ENCODE data around the gene PCDH9.

The PCDH9 gene

DNA sequence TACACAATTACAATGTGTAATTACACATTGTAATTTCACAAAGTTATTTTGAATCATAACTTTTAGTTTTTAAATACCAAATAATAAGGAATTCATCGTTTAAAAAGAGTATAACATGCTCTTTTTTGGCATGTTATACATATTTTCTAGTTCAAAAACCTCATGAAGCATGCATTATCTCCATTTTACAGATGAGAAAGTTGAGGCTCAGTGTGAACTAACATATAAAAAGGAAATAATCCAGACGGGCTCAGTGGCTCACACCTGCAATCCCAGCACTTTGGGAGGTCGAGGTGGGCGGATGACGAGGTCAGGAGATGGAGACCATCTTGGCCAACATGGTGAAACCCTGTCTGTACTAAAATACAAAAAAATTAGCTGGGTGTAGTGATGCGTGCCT is 107.9 kb downstream of the PCDH9 start:
- no peak overlapping the region for H3K4me3 ChIP-seq
- no peaks in the 10 kb centered on the region for H3K27me3 ChIP-seq
- no peak overlapping the region for H3K27ac ChIP-seq
- H4K20me1 ChIP-seq: no peaks in the 10 kb centered on the region
- TF ChIP-seq Cebpa-rat (IDR thresholded peaks at IDR 0.05): no peak
- no peak overlapping the region for H3K9ac ChIP-seq
- no peaks in the 10 kb centered on the region for H3K36me3 ChIP-seq
- H3K4me2 ChIP-seq: no peak overlapping the region
- no peaks in the 10 kb centered on the region for H3K9me3 ChIP-seq
- H3K4me1 ChIP-seq: no peaks in the 10 kb centered on the region

DNA sequence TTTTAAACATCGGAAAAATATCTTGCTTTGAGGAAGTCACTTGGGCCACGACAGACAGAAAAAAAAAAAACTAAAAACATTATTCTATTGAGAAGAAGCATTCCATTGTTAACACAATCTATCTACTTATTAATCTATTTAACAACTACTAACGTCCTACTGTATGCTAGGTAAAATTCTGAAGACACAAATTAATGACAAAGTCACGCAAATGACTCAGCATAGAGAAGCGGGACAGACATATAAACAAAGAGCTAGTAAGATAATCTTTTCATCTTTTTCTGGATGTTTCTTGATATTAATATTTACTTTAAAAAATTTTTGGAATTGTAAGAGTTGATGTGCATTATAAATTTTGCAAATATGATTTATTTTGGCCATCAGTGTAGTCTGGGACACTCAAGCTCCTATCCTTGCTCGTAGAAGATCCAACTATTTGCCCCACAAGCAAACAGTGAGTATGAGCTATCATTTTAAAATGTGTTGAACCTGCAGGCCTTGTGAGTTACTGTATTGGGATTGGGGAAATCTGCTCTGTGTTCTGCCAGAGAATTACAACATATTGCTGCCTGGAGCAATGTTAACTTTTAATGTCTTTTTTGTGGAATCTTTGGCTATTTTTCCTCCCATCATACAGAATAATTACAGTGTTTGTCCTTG is 109.1 kb downstream of the PCDH9 start:
- no peaks in the 10 kb centered on the region for H3K36me3 ChIP-seq
- no peaks in the 10 kb centered on the region for H4K20me1 ChIP-seq
- no peak overlapping the region for H3K4me3 ChIP-seq
- H3K9ac ChIP-seq: no peak overlapping the region
- no peaks in the 10 kb centered on the region for H3K4me1 ChIP-seq
- H3K4me2 ChIP-seq: no peak overlapping the region
- TF ChIP-seq Cebpa-rat (IDR thresholded peaks at IDR 0.05): no peak
- no peaks in the 10 kb centered on the region for H3K27me3 ChIP-seq
- no peaks in the 10 kb centered on the region for H3K9me3 ChIP-seq
- H3K27ac ChIP-seq: no peak overlapping the region

DNA sequence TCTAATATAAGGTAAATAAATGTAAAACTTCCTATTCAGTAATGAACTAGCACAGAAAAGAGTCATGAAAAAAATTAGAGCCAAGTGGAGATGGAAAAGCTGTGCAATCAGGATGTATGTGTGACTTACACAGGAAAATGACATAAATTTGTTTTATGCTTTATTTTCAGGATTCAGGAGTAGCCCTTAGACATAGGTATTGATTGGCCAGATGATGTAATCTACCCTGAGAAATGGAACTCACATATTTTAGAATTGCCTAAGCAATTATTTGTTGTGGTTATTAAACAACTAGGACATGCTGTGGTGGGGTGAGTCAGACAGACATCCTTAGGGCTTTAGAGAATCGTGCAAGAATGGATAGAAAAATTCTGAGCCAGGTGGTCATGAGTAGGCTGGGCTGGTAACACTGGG is 110.6 kb downstream of the PCDH9 start:
- no peak overlapping the region for H3K27ac ChIP-seq
- H3K4me3 ChIP-seq: no peak overlapping the region

DNA sequence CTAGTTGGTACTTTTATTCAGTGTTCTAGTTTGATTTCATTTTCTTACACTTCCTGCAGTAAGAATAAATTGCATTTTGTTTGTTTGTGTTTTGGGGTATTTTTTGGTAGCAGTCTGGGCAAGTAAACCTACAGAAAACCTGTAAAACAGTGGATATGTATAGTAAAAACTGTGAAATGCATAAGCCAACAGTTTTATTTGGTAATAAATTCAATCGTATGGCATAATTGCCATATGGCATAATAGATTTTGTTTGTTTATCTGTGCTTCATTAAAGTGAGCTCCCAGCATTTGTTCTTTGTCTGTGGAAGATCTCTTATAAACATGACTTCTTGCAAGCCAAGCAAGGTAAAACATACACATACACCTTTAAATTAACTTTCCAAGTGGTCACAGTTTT is 111.9 kb downstream of the PCDH9 start:
- Histone ChIP-seq H3K9ac (no peak overlapping the region), H3K36me3 (no peaks in the 10 kb centered on the region), H3K4me2 (no peak overlapping the region), H3K27me3 (no peaks in the 10 kb centered on the region), H3K4me1 (no peaks in the 10 kb centered on the region), H4K20me1 (no peaks in the 10 kb centered on the region), H3K27ac (no peak overlapping the region), H3K4me3 (no peak overlapping the region), H3K9me3 (peaks cover 4% of the 10 kb centered on the region; the same call in 1 of the 2 replicates)
- TF ChIP-seq Cebpa-rat (IDR thresholded peaks at IDR 0.05): no peak

More for the DNA sequence above, 110.6 kb downstream of the PCDH9 start:
- H4K20me1 ChIP-seq: no peaks in the 10 kb centered on the region
- no peaks in the 10 kb centered on the region for H3K36me3 ChIP-seq
- H3K9me3 ChIP-seq: no peaks in the 10 kb centered on the region
- H3K4me1 ChIP-seq: no peaks in the 10 kb centered on the region
- H3K9ac ChIP-seq: no peak overlapping the region
- no peak overlapping the region for H3K4me2 ChIP-seq
- TF ChIP-seq Cebpa-rat (IDR thresholded peaks at IDR 0.05): no peak
- no peaks in the 10 kb centered on the region for H3K27me3 ChIP-seq

DNA sequence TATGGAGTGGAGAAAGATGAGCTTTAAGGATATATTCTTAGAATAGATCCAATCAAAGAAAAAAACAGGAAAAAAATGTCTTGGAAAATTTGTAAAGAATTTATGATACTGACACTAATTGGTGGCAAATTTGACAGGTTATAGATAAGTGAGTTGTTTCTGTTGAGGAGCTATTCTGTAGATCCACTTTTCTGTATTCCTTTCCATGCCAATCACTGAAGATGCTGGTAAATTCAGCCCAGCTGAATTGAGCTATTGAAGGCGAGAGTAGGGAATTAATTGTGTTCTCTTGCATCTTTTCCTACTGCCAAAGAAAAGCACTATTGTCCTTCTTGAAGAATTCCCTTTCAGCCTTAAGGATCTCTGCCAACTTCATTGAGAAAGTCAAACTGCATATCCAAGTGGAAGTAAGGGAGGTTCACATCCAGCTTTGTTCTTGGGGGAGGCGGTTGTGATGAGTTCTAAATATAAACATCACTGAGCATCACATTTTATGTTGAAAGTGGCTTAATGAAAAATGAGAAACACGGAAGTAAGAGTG is 113.1 kb downstream of the PCDH9 start:
- no peak overlapping the region for H3K9ac ChIP-seq
- H4K20me1 ChIP-seq: no peaks in the 10 kb centered on the region
- TF ChIP-seq Cebpa-rat (IDR thresholded peaks at IDR 0.05): no peak
- peaks cover 4% of the 10 kb centered on the region; the same call in 1 of the 2 replicates for H3K9me3 ChIP-seq
- H3K27ac ChIP-seq: no peak overlapping the region
- no peaks in the 10 kb centered on the region for H3K4me1 ChIP-seq
- H3K4me3 ChIP-seq: no peak overlapping the region
- H3K4me2 ChIP-seq: no peak overlapping the region
- no peaks in the 10 kb centered on the region for H3K27me3 ChIP-seq
- H3K36me3 ChIP-seq: no peaks in the 10 kb centered on the region

DNA sequence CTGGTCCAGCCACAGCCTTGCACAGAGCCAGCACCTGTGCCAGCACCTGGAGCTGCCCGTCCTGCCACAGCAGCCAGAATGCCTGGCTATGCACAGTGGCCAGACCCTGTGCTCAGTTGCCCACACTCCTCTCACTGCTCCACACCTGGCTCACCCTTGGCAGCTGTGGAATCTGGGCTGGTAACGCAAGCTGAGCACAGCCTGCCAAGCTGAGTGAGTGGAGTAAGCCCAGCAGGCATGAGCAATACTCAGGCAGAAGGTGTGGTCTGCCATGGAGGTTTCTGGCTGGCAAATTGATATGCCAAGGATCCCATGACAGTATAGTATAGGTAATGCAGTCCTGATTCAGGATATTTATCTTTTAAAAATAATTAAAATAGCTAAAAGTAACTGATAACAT is 122.2 kb downstream of the PCDH9 start:
- H3K9ac ChIP-seq: no peak overlapping the region
- H3K4me1 ChIP-seq: peaks cover 12% of the 10 kb centered on the region
- H4K20me1 ChIP-seq: no peaks in the 10 kb centered on the region
- H3K4me2 ChIP-seq: no peak overlapping the region
- H3K36me3 ChIP-seq: peaks cover 15% of the 10 kb centered on the region
- H3K9me3 ChIP-seq: peaks cover 32% of the 10 kb centered on the region
- H3K27ac ChIP-seq: no peak overlapping the region
- no peaks in the 10 kb centered on the region for H3K27me3 ChIP-seq
- TF ChIP-seq Cebpa-rat (IDR thresholded peaks at IDR 0.05): no peak
- H3K4me3 ChIP-seq: no peak overlapping the region

DNA sequence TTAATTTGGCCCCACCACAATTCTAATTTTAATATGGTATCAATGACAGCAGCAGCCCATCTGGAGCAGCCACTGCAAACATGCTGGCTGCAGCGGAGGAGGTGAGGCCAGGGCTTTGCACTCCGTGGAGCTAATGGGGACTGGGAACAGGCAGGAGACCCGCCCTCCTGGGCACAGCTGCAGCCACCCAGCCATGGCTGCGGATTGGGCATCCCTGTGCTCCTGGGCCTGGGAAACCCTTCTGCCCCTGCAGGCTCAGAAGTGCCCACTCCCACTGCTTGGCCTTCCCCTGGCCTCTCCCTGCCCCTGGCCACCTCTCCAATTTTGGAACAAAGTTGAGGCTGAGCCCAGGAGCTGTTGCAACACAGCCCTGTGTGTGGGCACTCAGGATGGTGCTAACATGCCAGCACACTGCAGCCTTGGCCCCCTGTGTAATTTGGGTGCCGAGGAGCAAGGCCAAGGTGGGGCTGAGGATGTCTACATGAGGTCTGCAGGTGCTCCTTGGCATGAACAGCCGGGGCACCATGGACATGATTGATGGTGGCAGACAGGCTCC is 123.6 kb downstream of the PCDH9 start:
- Histone ChIP-seq H3K36me3 (peaks cover 15% of the 10 kb centered on the region), H3K4me3 (0 out of 2 replicates have a peak overlapping the region, but pooled peaks have one; percentile 7), H4K20me1 (no peaks in the 10 kb centered on the region), H3K4me2 (no peak overlapping the region), H3K4me1 (peaks cover 12% of the 10 kb centered on the region), H3K27ac (no peak overlapping the region), H3K27me3 (no peaks in the 10 kb centered on the region), H3K9me3 (peaks cover 32% of the 10 kb centered on the region), H3K9ac (no peak overlapping the region)
- no peak for TF ChIP-seq Cebpa-rat (IDR thresholded peaks at IDR 0.05)

DNA sequence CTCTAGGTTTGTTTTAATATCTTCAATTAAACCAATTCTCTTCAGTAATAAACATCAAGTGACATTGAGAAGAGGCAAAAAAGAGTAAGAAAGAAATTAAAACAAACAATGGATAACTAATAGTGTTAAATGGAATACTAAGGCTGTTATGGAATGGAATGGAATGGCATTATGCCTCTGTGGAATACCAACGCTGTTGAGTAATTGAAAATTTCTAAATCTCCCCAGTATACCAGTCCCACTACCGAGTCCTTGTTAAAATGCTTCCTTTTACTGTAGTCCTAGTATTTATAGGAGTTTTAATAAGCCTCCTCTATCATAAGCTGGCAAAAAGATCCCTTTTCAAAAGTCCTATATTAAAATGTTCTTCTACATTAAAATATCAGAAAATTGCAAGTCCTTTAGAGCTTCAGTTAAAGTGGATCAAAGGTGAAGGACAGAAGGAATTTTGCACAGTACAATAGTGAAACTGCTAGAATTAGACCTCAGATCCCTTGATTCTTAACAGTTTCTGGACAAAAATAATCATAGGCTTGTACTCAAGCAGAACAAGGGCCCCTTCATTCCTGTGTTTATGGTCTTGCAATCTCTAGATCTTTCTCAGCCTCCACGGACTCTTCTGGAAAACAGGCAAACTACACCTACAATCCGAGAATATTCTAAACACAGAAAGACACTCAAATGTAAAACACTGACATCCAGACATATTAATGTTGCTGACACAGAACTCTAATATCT is 128.2 kb downstream of the PCDH9 start:
- Histone ChIP-seq H3K9me3 (peaks cover 20% of the 10 kb centered on the region), H3K27me3 (no peaks in the 10 kb centered on the region), H4K20me1 (no peaks in the 10 kb centered on the region), H3K4me3 (no peak overlapping the region), H3K27ac (no peak overlapping the region), H3K4me2 (no peak overlapping the region), H3K36me3 (peaks cover 5% of the 10 kb centered on the region), H3K4me1 (peaks cover 12% of the 10 kb centered on the region), H3K9ac (no peak overlapping the region)
- no peak for TF ChIP-seq Cebpa-rat (IDR thresholded peaks at IDR 0.05)

DNA sequence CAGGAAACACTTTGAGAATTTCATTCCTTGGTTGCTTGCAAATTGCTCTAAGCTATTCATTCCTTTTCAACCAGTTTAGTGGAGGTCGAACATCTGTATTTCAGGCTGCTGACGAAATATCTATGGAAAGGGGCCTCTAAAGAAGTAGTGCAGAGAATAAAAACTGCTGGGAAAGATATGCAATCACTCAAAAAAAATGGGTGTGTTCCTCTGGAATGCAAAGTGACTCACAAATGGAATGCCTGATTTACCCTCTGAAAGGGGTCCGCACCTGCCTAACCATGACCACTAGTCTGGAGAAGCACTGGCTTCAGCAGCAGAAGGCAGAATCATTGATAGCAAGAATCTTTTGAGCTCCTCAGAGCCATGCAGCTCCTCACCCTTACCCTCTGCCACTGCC is 129.4 kb downstream of the PCDH9 start:
- H3K9me3 ChIP-seq: peaks cover 12% of the 10 kb centered on the region
- H4K20me1 ChIP-seq: no peaks in the 10 kb centered on the region
- no peak overlapping the region for H3K4me3 ChIP-seq
- no peak overlapping the region for H3K27ac ChIP-seq
- H3K4me2 ChIP-seq: no peak overlapping the region
- peaks cover 12% of the 10 kb centered on the region for H3K4me1 ChIP-seq
- H3K9ac ChIP-seq: no peak overlapping the region
- H3K27me3 ChIP-seq: no peaks in the 10 kb centered on the region
- H3K36me3 ChIP-seq: no peaks in the 10 kb centered on the region
- TF ChIP-seq Cebpa-rat (IDR thresholded peaks at IDR 0.05): no peak

- H3K4me2 ChIP-seq: no peak overlapping the region
- no peaks in the 10 kb centered on the region for H3K36me3 ChIP-seq
- no peaks in the 10 kb centered on the region for H4K20me1 ChIP-seq
- no peak overlapping the region for H3K4me3 ChIP-seq
- no peaks in the 10 kb centered on the region for H3K27me3 ChIP-seq
- peaks cover 3% of the 10 kb centered on the region for H3K4me1 ChIP-seq
- H3K9me3 ChIP-seq: peaks cover 5% of the 10 kb centered on the region
- no peak for TF ChIP-seq Cebpa-rat (IDR thresholded peaks at IDR 0.05)
- H3K9ac ChIP-seq: no peak overlapping the region
- no peak overlapping the region for H3K27ac ChIP-seq
These were observed 130.6 kb downstream of the PCDH9 start for GRCh38 chr13:67099494-67099893.

All from BLaER1 (cell line).